HepG2 (cell line): ENCODE measurements around the gene TPO. TPM values are rescaled to one million over a fixed set of nuclear protein-coding genes. Genes with fewer than 3 reads are reported as not detected.

ENCODE experiments used
- KIAA2018 ChIP-seq: sonication (generic); formaldehyde crosslinking; IDR thresholded peaks from 2 replicates; pipeline ENCODE4 v1.5.0; 2020; ENCODE audit warnings: mild to moderate bottlenecking, missing genetic modification reagents, borderline replicate concordance
- ZNF180 ChIP-seq: sonication (generic); formaldehyde crosslinking; IDR thresholded peaks from 2 replicates; pipeline ENCODE4 v1.4.0; 2020; ENCODE audit warnings: low read depth, missing genetic modification reagents, borderline replicate concordance
- ZSCAN5A ChIP-seq: sonication (generic); formaldehyde crosslinking; IDR thresholded peaks from 2 replicates; pipeline ENCODE4 v1.8.0; 2022; ENCODE audit warnings: mild to moderate bottlenecking, missing genetic modification reagents, borderline replicate concordance
- polyA plus RNA-seq, 8 experiments: library from polyadenylated mRNA; depleted of rRNA in 3 of 8; stranded (reverse) in 7 of 8; unstranded in 1 of 8; fragments of >200 nt; fragmentation: Illumina TruSeq in 4 of 8; extraction: Trizol in 4 of 8; gene quantifications; 2 replicates each; pipeline versions ENCODE4 v1.2.1 to v1.2.3, GENCODE V29; 2011 to 2016; ENCODE audit warnings: low read depth in 4 of 8, missing spikeins in 1 of 8, mixed read lengths in 1 of 8; ENCODE audit not compliant: insufficient read depth in 1 of 8
- total RNA-seq, 5 experiments: library from RNA; depleted of rRNA; stranded (reverse); fragments of >200 nt; fragmentation: Illumina TruSeq; extraction: Trizol; gene quantifications; 2 replicates each; pipeline ENCODE4 v1.2.3, GENCODE V29; 2016; ENCODE audit warnings: low read depth in 1 of 5

TPO gene
- total and polyA plus RNA-seq, 2 of the 13 experiments (the other 11 are each of a cell fraction or from before 2014, with no cell fraction given) = not detected

GRCh38 chr2:1377473-1377872 is 35.8 kb upstream of the TPO start (continued):
- no peak for TF ChIP-seq KIAA2018 (CRISPR knock-in tag)
- no peak for TF ChIP-seq ZSCAN5A
- no peak for TF ChIP-seq ZNF180 (CRISPR knock-in tag)
